T1000 (cell line): Measurements from ENCODE around the gene NPC1.
"Not testable (repeated sequence)": the region's sequence is repeated elsewhere in the genome, so short reads cannot be mapped to it uniquely, and the experiment has no call there.

Source experiments
- DNase-seq: peaks from one replicate; lab custom pipeline; 2025; ENCODE audit warnings: mixed read lengths; lab: John Stamatoyannopoulos, UW

NPC1 gene

DNA sequence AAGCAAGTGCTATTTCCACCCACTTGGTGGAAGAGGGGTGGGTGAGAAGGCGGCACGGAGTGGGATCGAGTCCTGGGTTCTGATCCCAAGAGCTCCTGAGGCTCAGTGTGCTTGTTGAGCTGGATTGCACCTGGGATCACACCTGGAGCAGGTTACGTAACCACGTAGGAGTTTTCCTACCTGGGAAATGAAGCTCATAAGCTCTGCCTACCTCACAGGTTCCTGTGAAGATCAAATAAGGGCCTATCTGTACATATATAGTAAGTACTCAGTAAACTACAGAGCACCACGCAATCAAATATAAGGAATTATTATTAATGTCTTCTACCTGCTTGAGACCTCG is 11.0 kb downstream of the NPC1 start:
- DNase-seq = no peak

DNA sequence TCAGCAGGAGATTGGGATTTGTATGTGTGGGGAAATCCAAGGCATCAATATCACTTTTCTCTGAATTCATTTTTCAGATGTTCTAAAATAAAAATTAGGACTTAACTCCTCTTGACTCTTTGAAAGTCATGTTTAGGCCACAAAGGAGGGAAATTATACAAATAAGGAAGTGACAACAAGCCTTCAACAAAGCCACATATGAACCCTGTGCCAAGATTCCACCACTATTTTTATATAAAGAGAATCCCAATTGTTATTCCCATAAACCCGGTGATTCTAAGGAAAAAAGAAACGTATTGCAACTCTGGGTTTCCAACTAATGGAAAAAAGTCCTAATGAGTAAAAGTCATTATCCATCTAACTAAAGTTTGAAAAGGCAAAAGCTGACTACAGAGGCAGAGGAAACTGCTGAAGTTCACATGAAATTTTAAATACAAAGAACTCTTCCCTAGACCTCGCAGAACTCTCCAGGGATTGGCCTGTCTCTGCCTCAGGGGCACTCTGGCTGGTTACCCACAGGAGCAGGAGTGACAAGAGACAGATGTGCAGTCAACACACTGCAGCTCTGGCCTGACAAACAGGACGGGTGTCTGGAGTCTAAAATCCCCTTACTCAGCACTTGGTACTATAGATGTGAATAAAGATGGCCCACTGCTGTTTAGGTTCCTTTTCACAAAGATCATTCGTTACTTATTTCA is 11.5 kb downstream of the NPC1 start:
- no peak for DNase-seq

- no peak for DNase-seq
These were observed 12.5 kb downstream of the NPC1 start for GRCh38 chr18:23573626-23574431.

GRCh38 chr18:23573020-23573419 is 13.3 kb downstream of the NPC1 start:
- no peak for DNase-seq

- DNase-seq = no peak
These were observed 13.7 kb downstream of the NPC1 start for GRCh38 chr18:23572570-23572969.

DNA sequence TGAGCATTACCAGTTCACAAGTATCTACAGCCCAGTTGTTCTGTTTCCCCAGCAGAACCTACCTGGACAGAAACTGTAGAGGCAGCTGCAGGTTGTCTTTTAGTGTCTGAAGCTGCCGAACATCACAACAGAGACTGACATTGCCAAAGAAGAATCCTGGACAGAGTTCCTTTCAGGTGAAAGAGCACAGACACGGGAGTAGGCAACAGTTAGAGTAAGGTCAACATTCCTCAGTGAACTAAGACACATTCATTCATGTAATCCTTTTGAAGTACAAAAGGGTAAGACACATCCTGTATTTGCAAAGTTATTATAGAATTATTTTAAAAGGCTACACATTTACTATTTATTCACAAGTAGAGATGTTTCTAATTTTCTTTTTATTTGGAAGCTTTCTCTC is 14.3 kb downstream of the NPC1 start:
- DNase-seq = no peak

- DNase-seq = no peak
These were observed 15.3 kb downstream of the NPC1 start for GRCh38 chr18:23570912-23571504.

DNA sequence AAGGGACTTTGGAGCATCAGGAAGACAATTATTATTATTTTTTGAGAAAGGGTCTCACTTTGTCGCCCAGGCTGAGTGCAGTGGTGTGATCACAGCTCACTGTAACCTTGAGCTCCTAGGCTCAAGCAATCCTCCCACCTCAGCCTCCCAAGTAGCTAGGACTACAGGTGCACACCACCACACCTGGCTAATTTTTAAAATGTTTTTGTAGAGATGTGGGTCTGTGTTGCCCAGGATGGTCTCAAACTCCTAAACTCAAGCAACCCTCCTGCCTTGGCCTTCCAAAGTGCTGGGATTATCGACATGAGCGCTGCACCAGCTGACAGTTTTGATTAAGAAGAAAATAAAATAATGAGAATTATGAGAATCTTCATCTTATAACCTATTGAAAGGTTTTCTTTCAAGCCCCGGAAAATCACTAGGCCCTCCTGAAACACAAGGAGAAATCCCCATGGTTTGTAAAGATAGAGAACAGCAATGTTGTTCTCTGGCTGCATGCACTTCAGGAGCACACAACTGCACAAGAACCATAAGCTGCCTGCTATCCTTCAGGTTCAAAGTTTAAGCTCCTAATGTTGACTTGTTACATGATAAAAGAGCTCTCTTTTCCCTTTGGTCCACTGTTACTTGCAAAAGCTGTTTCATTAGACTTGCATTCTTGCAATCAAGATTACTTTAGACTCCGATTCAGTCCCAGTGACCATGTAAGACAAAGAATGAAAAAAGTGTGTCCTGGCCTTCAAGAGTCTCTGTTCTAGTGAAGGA is 16.8 kb downstream of the NPC1 start:
- no peak for DNase-seq

DNA sequence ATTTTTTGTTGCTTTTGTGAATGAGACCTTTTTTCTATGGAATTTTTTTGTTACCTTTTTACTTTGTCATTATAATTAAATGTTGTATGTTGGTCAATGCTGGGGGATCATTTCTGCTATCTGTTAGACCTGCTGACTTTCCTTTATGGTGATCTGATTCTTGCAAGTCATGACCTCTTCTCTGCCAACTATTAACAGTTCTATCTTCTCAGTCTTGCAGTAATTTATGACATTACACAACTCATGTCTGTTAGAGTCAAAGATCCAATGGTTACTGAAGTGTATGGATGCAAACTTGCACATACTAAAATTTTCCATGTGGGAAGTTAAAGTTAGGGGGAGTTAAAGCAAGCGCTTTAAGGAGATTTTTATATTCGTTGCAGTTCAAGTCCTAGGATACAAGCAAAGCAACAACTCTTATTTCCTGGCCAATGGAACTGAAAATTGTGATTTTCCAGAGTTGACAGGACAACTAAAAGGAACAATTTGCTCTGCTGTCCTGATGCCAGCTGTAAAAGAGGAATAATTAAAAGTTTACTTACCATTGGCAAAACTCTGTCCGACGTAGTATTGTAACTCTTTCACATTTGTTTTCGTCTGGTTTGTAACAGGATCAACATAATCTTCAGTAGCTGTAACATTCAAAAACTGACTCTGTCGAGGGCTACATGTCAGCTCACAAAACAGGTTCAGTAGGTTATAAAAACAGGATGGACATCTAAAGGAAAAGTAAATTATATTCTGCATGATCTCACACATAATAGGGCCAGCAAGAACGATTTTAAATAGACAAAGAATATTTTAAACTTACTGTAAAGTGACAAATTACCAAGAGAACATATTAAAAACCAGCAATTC is 17.8 kb downstream of the NPC1 start:
- DNase-seq = no peak

- no peak for DNase-seq
These were observed 18.6 kb downstream of the NPC1 start for GRCh38 chr18:23567671-23568070.

- no peak for DNase-seq
These were observed 20.3 kb downstream of the NPC1 start for GRCh38 chr18:23565916-23566547.

DNA sequence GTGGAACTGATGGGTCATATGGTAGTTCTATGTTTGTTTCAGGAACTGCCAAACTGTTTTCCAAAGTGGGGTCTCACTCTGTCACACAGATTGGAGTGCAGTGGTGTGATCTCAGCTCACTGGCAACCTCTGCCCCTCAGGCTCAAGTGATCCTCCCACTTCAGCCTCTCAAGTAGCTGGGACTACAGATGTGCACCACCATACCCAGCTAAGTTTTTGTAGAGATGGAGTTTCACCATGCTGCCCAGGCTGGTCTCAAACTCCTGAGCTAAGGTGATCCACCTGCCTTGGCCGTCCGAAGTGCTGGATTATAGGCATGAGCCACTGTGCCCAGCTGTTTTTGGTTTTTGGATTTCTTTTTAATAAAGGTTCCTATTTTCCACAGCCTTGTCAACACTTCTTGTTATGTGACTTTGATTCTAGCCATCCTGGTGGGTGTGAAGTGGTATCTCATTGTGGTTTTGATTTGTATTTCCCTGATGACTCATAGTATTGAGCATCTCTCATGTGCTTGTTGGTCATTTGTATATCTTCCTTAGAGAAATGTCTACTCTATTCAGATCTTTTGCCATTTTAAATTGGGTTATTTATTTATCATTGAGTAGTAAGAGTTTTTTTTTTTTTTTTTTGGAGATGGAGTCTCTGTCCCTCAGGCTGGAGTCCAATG is 22.8 kb downstream of the NPC1 start:
- no peak for DNase-seq

DNA sequence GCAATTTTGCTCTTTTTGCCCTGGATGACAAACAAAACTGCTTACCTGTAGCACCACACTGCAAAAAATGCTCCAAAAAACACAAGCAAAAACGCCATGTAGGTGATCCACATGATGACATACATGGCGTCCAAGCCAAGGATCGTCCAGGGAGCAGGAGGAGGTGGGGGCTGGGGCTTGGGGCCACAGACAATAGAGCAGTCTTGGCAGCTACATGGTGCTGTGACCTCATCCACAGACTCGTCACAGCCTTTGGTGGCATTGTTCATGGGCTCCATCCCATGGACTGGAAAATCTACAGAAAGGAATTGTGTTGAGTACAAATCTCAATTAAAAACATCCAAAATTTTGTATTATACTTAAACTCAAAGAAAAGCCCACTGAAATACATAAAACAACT is 26.1 kb downstream of the NPC1 start:
- DNase-seq = no peak

DNA sequence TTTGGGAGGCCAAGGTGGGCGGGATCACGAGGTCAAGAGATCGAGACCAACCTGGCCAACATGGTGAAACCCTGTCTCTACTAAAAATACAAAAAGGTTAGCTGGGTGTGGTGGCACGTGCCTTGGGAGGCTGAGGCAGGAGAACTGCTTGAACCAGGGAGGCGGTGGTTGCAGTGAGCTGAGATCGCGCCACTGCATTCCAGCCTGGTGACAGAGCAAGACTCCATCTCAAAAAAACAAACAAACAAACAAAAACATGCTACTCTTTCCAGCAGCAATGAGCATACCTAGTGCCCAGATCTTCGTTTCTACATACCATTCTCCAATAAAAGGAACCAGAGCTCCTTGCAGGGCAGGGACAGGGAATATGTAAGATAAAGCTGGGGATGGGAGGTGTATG is 28.8 kb downstream of the NPC1 start:
- DNase-seq = not testable (repeated sequence)

GRCh38 chr18:23556145-23556780 is 30.0 kb downstream of the NPC1 start:
- DNase-seq = no peak

GRCh38 chr18:23553887-23554286 is 32.4 kb downstream of the NPC1 start:
- DNase-seq = no peak

DNA sequence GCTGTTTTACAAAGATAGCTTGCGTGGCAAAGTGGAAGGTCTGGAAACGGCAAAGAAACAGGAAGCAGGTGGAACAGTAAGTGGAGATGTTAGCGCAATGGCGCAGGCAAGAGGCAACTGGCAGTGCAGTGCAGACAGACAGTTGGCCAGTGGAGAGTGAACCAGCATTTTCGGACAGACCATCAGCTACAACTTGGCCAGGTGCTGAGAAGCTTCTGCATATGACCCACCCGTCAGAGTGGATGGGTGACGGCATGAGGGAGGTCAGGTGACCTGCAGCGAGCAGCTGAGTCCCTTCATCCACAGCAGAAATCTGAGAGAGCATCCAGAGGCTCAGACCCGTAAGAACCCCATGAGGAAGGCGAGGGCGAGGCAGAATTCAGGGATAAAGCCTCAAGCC is 33.8 kb downstream of the NPC1 start:
- DNase-seq = no peak

DNA sequence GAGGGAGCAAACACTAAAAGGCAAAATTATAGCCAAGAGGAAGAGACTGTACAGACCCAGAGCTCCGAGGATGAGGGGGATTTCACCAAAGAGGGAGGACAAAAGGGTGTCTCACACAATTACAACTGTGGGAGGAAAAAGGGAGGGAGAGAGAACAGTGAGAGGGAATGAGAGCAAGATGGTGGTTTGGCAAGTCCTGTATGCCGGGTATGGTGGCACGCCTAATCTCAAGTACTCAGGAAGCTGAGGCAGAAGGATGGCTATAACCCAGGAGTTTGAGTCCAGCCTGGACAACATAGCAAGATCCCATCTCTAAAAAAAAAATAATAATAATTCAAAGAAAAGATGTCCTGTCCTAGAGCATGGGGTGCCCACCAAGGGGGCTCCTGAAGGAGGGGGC is 34.3 kb downstream of the NPC1 start:
- DNase-seq = no peak

GRCh38 chr18:23550898-23551297 is 35.4 kb downstream of the NPC1 start:
- no peak for DNase-seq

GRCh38 chr18:23548719-23549118 is 37.6 kb downstream of the NPC1 start:
- no peak for DNase-seq
